Endodermal cell (in vitro differentiated cells): ENCODE measurements around the gene PALLD. TPM values are rescaled to one million over a fixed set of nuclear protein-coding genes. Genes with fewer than 3 reads are reported as not detected.

Experiments used
- DNase-seq: peaks from one replicate; pipeline ENCODE4 v3.0.0-alpha.2; 2017
- H3K27ac ChIP-seq: 2 replicates; pipeline ENCODE4 v1.5.1; 2013; ENCODE audit warnings: mild to moderate bottlenecking, low read depth, low read length, moderate library complexity
- H3K27me3 ChIP-seq: 2 replicates; pipeline ENCODE4 v1.6.1; 2013; ENCODE audit warnings: mild to moderate bottlenecking, low read length, moderate library complexity; ENCODE audit not compliant: insufficient read depth, control insufficient read depth, poor library complexity, severe bottlenecking
- H3K36me3 ChIP-seq: 2 replicates; pipeline ENCODE4 v1.7.0; 2013; ENCODE audit warnings: mild to moderate bottlenecking, low read length, moderate library complexity; ENCODE audit not compliant: control insufficient read depth, insufficient read depth
- H3K4me1 ChIP-seq: one replicate; pipeline ENCODE4 v1.7.0; 2013; ENCODE audit warnings: low read length; ENCODE audit not compliant: control insufficient read depth, insufficient read depth
- H3K4me3 ChIP-seq: 2 replicates; pipeline ENCODE4 v1.5.1; 2013; ENCODE audit warnings: mild to moderate bottlenecking, low read length, moderate library complexity
- H3K9ac ChIP-seq: 2 replicates; pipeline ENCODE4 v1.6.1; 2013; ENCODE audit warnings: mild to moderate bottlenecking, low read length, moderate library complexity; ENCODE audit not compliant: poor library complexity, severe bottlenecking; ENCODE audit errors: extremely low read depth
- H3K9me3 ChIP-seq: 2 replicates; pipeline ENCODE4 v1.6.1; 2013; ENCODE audit warnings: mild to moderate bottlenecking, low read length, moderate library complexity; ENCODE audit not compliant: control insufficient read depth
- H3K27ac Mint-ChIP-seq: 2 replicates; pipeline ENCODE4 v1.8.0; 2020; ENCODE audit warnings: mixed read lengths
- H3K27me3 Mint-ChIP-seq: 2 replicates; pipeline ENCODE4 v1.8.0; 2021; ENCODE audit warnings: mild to moderate bottlenecking, mixed read lengths; ENCODE audit not compliant: insufficient read depth
- H3K36me3 Mint-ChIP-seq: 2 replicates; pipeline ENCODE4 v1.8.0; 2020; ENCODE audit warnings: low read depth, mixed read lengths
- H3K4me1 Mint-ChIP-seq: 2 replicates; pipeline ENCODE4 v1.8.0; 2020; ENCODE audit warnings: mixed read lengths
- H3K4me3 Mint-ChIP-seq: 2 replicates; pipeline ENCODE4 v1.8.0; 2020; ENCODE audit warnings: mild to moderate bottlenecking, moderate library complexity, mixed read lengths
- H3K9me3 Mint-ChIP-seq: 2 replicates; pipeline ENCODE4 v1.8.0; 2020; ENCODE audit warnings: mild to moderate bottlenecking, mixed read lengths
- CTCF ChIP-seq: fragments of 200-600 bp; sonication (generic); conservative IDR thresholded peaks from 2 replicates; pipeline ENCODE4 v1.5.0; 2021; ENCODE audit warnings: antibody characterized with exemption, mild to moderate bottlenecking
- WGBS, 2 experiments: methylation state at CpG; one replicate each; pipeline versions ENCODE4 v1.1.5 to v1.1.7; 2013; ENCODE audit warnings: missing lambda C conversion rate in 2 of 2, mixed read lengths in 1 of 2; ENCODE audit not compliant: insufficient coverage in 1 of 2, insufficient read length in 1 of 2; 5-methylcytosine and 5-hydroxymethylcytosine counted together
- total RNA-seq, 2 donors: library from RNA; stranded (reverse); fragmentation: NEBNext Ultra II Directional in 1 of 2; extraction: Animal tissue kit (Norgen Biotek cat#: 25700) in 1 of 2; gene quantifications; 2 replicates in 1 of 2; 3 replicates in 1 of 2; pipeline ENCODE4 v1.2.1, GENCODE V29; 2021

PALLD gene
- total RNA-seq, 2 donors from 2014 or later: 51.8 to 86.7 TPM

GRCh38 chr4:168527560-168527959 lies 30.7 kb downstream of the PALLD start:
- no peak for TF ChIP-seq CTCF
- DNase-seq: no peak

GRCh38 chr4:168528131-168528949 lies 31.5 kb downstream of the PALLD start:
- 91 to 99% methylated on average over 6 to 8 of the region's 8 CpGs for WGBS, 2 experiments
- Histone ChIP-seq H3K27ac (no peak overlapping the region), H3K4me3 (no peak overlapping the region), H3K9ac (no peak overlapping the region), H3K4me1 (no peaks in the 10 kb centered on the region), H3K27me3 (peaks cover 24% of the 10 kb centered on the region), H3K36me3 (no peaks in the 10 kb centered on the region), H3K9me3 (no peaks in the 10 kb centered on the region)
- H3K4me3 Mint-ChIP-seq: no peak overlapping the region
- no peak for DNase-seq
- H3K9me3 Mint-ChIP-seq: no peaks in the 10 kb centered on the region
- H3K36me3 Mint-ChIP-seq: no peaks in the 10 kb centered on the region
- H3K27me3 Mint-ChIP-seq: no peaks in the 10 kb centered on the region
- no peak overlapping the region for H3K27ac Mint-ChIP-seq
- H3K4me1 Mint-ChIP-seq: peaks cover 3% of the 10 kb centered on the region
- no peak for TF ChIP-seq CTCF

More at GRCh38 chr4:168527560-168527959, 30.7 kb downstream of the PALLD start:
- 96% methylated on average over 1 of the region's 1 CpG; no CpG with 5 or more reads in 1 of the 2 experiments for WGBS, 2 experiments
- Mint-ChIP-seq H3K36me3 (no peaks in the 10 kb centered on the region), H3K27me3 (no peaks in the 10 kb centered on the region), H3K9me3 (no peaks in the 10 kb centered on the region), H3K4me1 (peaks cover 3% of the 10 kb centered on the region), H3K4me3 (no peak overlapping the region), H3K27ac (no peak overlapping the region)
- H3K27me3 ChIP-seq: peaks cover 16% of the 10 kb centered on the region
- H3K4me3 ChIP-seq: no peak overlapping the region
- no peaks in the 10 kb centered on the region for H3K9me3 ChIP-seq
- H3K27ac ChIP-seq: no peak overlapping the region
- H3K4me1 ChIP-seq: no peaks in the 10 kb centered on the region
- H3K36me3 ChIP-seq: no peaks in the 10 kb centered on the region
- no peak overlapping the region for H3K9ac ChIP-seq

GRCh38 chr4:168529257-168529656 lies 32.4 kb downstream of the PALLD start:
- no peaks in the 10 kb centered on the region for H3K4me1 ChIP-seq
- Mint-ChIP-seq H3K9me3 (no peaks in the 10 kb centered on the region), H3K4me1 (peaks cover 3% of the 10 kb centered on the region), H3K27me3 (no peaks in the 10 kb centered on the region), H3K27ac (no peak overlapping the region), H3K36me3 (no peaks in the 10 kb centered on the region), H3K4me3 (no peak overlapping the region)
- H3K4me3 ChIP-seq: no peak overlapping the region
- no peak overlapping the region for H3K27ac ChIP-seq
- H3K36me3 ChIP-seq: no peaks in the 10 kb centered on the region
- no peak overlapping the region for H3K9ac ChIP-seq
- no peaks in the 10 kb centered on the region for H3K9me3 ChIP-seq
- TF ChIP-seq CTCF: no peak
- H3K27me3 ChIP-seq: peaks cover 33% of the 10 kb centered on the region
- 89 to 100% methylated on average over 3 to 6 of the region's 6 CpGs for WGBS, 2 experiments
- DNase-seq: no peak
